AG09319 (cell line): ENCODE results near the gene HAGH.

ENCODE experiments used
- DNase-seq: peaks from one replicate; pipeline ENCODE4 v3.0.0-alpha.2; 2010; ENCODE audit warnings: low read depth; ENCODE audit errors: extremely low read depth
- TF ChIP-seq, protein P1 (sequence below): IDR thresholded peaks from 2 replicates; pipeline ENCODE4 v1.5.1; 2011; ENCODE audit warnings: low read depth, mild to moderate bottlenecking, inconsistent platforms, low read length, moderate library complexity

Gene HAGH

GRCh38 chr16:1822801-1823200, 3.8 kb downstream of the HAGH start:
- DNase-seq: no peak
- TF ChIP-seq, protein P1, sequence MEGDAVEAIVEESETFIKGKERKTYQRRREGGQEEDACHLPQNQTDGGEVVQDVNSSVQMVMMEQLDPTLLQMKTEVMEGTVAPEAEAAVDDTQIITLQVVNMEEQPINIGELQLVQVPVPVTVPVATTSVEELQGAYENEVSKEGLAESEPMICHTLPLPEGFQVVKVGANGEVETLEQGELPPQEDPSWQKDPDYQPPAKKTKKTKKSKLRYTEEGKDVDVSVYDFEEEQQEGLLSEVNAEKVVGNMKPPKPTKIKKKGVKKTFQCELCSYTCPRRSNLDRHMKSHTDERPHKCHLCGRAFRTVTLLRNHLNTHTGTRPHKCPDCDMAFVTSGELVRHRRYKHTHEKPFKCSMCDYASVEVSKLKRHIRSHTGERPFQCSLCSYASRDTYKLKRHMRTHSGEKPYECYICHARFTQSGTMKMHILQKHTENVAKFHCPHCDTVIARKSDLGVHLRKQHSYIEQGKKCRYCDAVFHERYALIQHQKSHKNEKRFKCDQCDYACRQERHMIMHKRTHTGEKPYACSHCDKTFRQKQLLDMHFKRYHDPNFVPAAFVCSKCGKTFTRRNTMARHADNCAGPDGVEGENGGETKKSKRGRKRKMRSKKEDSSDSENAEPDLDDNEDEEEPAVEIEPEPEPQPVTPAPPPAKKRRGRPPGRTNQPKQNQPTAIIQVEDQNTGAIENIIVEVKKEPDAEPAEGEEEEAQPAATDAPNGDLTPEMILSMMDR: no peak

GRCh38 chr16:1821861-1822611, 4.6 kb downstream of the HAGH start:
- TF ChIP-seq, protein P1: no peak
- DNase-seq: no peak

- TF ChIP-seq, protein P1: no peak
Observed at GRCh38 chr16:1820946-1821290, 5.7 kb downstream of the HAGH start.

DNA sequence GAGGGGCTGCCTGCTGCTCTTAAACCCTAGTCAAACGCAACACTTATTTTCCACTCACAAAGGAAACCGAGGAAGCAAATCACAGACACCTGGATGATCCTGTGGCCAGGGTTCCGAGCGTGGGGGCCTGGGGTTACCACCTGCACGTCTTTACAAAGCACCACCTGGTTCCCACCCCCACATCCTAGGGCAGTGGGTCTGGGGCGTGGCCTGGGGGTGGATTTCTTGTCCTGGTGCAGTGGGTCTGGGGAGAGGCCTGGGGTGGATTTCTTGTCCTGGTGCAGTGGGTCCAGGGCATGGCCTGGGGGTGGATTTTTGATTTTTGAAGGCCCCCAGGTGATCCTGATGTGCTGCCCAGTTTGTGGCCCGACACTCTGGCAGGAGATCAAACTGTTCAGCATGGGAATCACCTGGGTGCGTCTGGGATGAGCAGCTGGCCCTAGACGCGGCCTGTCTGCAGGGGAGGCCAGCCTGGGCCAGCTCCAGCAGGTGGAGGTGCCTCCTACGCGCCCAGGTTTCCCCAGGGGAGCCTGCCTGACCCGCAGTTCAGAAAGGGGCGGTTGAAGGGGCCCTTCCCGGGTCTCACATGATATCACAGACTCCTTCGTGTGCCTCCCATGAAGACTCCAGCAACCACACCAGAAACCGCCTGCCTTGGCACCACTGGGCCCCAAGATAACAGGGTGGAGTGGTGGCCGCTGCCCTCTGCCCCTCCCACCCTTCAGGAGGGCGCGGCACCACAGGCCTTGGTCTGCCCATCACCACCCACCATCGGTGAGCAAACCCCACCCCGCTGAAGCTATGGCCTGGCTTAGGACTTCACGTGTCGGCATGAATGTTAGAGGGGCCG, 6.3 kb downstream of the HAGH start:
- TF ChIP-seq, protein P1: no peak
- DNase-seq: no peak

More at GRCh38 chr16:1820946-1821290, 5.7 kb downstream of the HAGH start:
- DNase-seq: no peak

DNA sequence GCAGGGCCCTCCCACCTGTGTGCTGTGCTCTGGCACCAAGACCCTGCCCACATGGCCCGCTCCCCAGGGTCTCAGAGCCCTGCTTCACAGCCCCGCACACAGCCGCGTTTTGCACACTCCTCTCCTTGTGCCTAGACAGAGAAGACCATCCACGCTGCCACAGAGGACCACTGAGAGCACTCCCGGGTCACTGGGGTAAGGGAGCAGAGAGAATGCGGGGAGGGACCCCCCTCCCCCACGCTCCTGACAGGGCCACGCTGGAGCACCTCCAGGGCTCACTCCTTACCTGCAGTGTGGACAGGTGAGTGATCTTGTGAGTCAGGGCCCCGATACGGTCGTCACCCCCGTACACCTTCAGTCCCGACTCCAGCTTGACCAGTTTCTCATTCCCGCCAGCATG, 7.0 kb downstream of the HAGH start:
- TF ChIP-seq, protein P1: no peak
- DNase-seq: no peak

- TF ChIP-seq, protein P1: no peak
- DNase-seq: no peak
Observed at GRCh38 chr16:1818873-1819525, 7.6 kb downstream of the HAGH start.
